IPS-18c (cell line): Measurements from ENCODE around the gene QRICH2.
"Not testable (repeated sequence)": the region's sequence is repeated elsewhere in the genome, so short reads cannot be mapped to it uniquely, and the experiment has no call there.

ENCODE experiments used
- H3K4me3 ChIP-seq: 2 replicates; pipeline ENCODE4 v1.7.0; 2013; ENCODE audit warnings: low read depth, mild to moderate bottlenecking, low read length, moderate library complexity; ENCODE audit not compliant: insufficient read depth
- H3K9me3 ChIP-seq: one replicate; pipeline ENCODE4 v1.6.1; 2013; ENCODE audit warnings: mild to moderate bottlenecking, low read length, moderate library complexity; ENCODE audit not compliant: control insufficient read depth, insufficient read depth

The QRICH2 gene

DNA sequence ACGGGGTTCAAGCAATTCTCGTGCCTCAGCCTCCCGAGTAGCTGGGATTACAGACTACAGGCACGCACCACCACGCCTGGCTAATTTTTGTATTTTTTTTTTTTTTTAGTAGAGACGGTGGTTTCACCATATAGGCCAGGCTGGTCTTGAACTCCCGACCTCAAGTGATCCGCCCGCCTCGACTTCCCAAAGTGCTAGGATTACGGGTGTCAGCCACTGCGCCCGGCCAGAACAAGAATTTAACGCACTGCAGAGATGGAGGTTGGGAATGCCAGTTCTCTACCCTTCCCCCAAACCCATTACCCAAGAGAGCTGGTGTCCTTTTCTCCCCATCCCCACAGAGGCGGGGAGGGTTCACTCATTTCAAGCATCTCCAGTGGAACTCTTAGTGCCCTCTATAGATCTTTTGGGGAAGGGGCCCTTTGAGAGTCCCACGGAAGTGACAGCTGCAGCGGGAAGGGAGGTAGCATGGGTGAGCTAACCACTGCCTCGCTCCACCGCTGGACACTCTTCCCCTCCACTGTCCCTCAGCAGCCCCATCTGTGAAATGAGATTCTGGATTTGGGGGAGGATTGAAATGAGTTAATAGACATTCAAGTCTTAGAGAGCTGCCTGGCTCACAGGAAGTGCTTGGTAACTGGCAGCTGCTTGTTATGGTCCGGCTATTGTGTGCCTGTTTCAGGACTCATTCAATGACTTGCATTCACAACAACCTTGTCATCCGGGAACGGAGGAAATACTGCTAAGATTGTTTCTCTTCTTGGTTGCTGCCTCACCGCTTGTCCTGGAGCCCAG lies 46.5 kb downstream of the QRICH2 start:
- H3K9me3 ChIP-seq: no peaks in the 10 kb centered on the region
- H3K4me3 ChIP-seq: no peak overlapping the region

DNA sequence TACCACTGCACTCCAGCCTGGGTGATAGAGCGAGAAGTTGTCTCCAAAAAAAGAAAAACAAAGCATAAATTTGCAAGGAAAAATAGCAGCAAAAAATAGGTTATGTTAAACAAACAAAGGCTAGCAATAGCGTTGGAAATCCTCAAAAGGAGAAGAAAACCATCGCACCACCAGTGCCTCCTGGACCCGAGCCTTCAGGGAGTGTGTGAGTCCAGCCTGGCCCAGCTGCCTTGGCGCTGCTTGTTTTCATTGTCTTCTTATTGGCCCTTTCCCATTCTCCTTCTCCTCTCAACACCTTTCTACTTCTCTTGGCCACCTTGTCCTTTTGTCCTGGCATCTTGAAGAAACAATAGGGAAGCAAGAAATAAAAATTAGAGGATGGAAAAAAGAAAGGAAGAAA lies 47.4 kb downstream of the QRICH2 start:
- Histone ChIP-seq H3K9me3 (no peaks in the 10 kb centered on the region), H3K4me3 (no peak overlapping the region)

DNA sequence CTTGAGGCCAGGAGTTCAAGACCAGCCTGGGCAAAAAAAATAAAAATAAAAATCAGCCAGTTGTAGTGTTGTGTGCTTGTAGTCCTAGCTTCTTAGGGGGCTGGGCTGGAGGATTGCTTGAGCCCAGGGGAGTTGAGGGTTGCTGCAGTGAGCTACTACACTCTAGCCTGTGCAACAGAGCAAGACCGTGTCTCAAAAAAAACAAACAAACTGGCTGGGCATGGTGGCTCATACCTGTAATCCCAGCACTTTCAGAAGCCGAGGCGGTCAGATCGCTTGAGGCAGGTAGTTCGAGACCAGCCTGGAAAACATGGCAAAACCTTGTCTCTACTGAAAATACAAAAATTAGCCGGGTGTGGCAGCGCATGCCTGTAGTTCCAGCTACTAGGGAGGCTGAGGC lies 47.9 kb downstream of the QRICH2 start:
- no peak overlapping the region for H3K4me3 ChIP-seq
- H3K9me3 ChIP-seq: peaks cover 2% of the 10 kb centered on the region

DNA sequence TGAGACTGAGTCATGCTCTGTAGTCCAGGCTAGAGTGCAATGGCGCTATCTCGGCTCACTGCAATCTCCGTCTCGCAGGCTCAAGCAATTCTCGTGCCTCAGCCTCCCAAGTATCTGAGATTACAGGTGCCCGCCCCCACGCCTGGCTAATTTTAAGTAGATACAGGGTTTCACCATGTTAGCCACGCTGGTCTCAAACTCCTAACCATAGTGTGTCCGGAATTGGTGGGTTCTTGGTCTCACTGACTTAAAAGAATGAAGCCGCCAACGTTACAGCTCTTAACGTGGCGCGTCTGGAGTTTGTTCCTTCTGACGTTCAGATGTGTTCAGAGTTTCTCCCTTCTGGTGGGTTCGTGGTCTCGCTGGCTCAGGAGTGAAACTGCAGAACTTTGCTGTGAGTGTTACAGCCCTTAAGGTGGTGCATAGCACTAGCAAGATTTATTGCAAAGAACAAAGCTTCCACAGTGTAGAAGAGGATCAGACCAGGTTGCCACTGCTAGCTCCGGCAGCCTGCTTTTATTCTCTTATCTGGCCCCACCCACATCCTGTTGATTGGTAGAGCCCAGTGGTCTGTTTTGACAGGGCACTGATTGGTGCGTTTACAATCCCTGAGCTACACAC lies 51.5 kb downstream of the QRICH2 start:
- not testable (repeated sequence) for H3K9me3 ChIP-seq, H3K4me3 ChIP-seq

DNA sequence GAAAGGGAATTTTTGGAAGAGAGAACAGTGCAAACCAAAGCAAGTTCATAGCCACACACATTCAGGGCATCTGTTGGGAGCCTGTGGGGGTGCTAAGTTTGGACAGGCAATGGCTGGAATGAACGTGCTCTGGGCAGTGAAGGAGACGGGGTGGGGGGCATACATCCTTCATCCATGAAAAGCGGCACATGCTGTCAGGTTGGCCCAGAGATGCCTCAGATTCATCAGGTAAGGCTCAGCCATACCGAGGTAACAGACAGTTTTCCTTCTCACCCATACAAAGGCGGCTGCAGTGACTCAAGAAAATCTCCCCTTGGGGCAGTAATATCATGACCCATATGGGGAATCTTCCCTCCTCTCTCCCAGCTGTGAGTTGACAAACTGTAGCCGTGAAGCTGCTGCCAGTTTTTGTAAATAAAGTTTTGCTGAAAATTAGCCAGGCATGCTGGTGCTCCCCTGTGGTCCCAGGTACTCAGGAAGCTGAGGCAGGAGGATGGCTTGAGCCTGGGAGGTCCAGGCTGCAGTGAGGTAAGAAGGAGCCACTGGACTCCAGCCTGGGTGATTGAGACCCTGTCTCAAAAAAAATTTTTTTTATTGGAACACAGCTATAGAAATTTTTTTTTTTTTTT lies 52.2 kb downstream of the QRICH2 start:
- peaks cover 2% of the 10 kb centered on the region for H3K9me3 ChIP-seq
- no peak overlapping the region for H3K4me3 ChIP-seq

DNA sequence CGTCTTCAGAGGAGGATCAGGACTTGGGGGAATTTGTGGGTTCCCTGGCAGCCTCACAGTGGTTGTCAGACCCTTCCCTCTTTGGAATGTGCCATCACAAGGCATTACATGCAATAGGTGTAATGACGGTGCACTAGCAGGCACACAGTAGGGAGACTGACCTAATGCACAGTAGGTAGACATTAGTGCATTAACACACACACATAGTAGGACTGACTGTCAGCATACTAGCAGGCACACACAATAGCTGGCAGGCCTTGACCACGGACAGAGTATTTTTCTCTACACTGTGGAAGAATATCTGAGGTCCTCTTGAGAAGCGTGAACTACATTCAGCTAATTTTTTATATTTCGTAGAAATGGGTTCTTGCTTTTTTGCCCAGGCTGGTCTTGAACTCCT lies 53.8 kb downstream of the QRICH2 start:
- Histone ChIP-seq H3K4me3 (no peak overlapping the region), H3K9me3 (peaks cover 2% of the 10 kb centered on the region)

DNA sequence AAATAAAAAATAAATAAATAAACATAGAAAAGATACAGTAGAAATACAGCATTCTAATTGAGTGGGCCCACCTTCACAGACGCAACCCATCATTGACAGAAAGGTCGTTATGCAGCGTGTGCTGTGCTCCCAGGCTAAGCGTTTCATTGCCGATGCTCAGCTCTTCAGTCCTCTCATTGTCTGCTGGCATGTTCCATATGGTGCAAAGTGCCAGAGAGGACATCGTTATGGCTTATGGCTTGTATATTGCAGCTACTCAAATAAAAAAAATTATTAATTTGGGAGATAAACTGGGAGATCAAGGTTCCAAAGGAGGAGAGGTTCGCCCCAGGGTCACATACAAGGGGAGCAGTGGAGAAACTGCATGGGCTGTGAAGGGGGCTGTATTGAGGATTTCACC lies 54.2 kb downstream of the QRICH2 start:
- Histone ChIP-seq H3K9me3 (peaks cover 2% of the 10 kb centered on the region), H3K4me3 (no peak overlapping the region)

DNA sequence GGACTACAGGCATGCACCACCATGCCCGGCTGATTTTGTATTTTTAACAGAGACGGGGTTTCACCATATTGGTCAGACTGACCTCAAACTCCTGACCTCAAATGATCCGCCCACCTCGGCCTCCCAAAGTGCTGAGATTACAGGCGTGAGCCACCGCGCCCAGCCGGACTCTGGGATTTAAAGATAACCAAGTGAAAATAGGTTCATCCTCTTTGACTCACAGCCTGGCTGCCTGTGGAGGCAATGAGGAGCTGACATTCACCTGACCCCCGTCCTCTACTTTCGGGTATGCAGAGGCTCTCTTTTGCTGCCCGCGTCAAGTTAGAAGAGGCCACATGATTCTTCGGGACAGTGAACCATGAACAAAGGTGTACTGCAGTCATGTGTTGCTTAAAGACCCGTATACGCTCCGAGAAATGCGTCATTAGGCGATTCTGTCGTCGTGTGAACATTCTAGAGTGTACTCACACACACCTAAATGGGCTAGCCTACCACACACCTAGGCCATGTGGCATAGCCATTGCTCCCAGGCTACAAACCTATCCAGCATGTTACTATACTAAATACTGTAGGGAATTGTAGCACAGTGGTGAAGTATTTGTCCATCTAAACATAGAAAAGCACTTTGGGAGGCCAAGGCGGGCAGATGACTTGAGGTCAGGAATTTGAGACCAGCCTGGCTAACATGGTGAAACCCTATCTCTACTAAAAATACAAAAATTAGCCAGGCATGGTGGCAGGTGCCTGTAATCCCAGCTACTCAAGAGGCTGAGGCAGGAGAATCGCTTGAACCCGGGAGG lies 54.9 kb downstream of the QRICH2 start:
- H3K9me3 ChIP-seq, H3K4me3 ChIP-seq: not testable (repeated sequence)

DNA sequence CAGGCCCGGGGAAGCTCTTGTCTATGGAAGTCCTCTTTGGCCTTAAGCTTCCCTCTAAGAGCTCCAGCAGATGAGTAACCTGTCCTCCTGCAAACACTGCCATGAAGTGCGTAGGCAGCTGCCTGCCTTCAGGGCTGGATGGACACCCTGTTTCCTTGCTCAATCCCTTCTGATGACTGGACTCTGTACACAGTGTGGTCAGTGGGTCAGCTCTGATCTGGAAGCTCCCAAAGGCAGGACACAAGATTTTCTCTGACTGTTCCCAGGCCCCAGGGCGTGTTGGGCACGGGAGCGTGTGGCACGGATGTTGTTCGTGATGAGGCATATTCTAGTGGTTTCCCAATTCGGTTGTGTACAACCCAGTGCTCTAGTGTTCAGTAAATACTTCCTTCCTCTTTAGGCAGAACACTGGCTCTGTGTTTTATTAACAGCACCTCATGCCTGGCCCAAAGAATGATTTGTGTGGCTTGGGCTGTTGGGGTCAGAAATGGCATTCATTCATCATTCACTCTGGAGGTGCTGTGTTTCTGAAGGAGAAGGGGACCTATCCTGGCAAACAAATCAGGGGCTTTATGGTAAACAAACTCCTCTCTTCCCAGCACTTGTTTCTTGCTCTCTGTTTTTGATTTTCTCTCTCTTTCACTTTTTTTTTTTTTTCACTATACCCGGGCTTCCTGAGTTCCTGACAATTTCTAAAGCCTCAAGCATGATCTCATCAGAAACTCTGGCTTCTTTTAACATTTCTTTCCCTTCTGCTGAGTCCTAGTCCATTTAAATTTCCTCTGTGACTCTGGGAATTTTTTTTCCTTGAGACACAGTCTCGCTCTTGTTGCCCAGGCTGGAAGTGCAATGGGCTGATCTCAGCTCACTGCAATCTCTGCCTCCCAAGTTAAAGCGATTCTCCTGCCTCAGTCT lies 55.8 kb downstream of the QRICH2 start:
- Histone ChIP-seq H3K9me3 (peaks cover 2% of the 10 kb centered on the region), H3K4me3 (no peak overlapping the region)

DNA sequence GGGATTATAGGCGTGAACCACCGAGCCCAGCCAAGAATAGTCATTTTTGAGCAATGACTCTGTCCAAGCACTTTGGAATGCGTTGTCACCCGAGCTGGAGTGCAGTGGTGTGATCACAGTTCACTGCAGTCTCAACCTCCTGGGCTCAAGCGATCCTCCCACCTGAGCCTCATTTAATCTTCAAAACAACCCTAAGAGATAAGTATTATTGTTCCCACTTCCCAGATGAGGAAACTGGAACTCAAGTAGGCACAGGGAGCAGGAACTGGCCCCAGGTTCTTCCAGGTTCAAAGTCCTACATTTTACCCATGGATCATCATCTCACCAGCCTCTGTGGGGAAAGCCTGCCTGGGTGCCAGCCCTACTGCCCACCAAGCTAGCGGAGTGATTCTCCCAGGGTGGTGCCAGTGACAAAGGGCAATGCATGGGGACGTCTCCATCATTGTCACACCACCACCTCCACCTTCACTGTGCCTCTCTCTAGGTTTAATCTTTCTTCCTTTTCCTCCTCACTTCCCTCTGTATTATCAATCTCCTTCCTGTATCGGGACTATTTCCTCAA lies 56.5 kb downstream of the QRICH2 start:
- H3K4me3 ChIP-seq: no peak overlapping the region
- peaks cover 2% of the 10 kb centered on the region for H3K9me3 ChIP-seq

DNA sequence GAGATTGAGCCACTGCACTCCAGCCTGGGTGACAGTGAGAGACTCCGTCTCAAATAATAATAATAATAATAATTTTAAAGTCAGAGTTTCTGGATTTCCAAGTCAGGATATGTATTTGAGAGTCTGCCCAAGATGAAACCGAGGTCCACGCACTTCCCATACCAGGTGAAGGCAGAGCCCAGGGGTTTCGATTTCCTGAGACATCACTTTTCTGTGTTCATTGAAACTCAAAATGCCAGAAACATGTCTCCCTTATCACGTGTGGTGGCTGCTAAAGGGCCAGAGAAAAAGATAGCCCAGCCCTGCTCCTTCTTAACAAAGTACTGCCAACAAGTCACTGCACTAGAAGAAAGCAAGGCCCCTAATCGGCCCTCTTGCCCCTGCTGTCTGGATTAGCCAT lies 57.9 kb downstream of the QRICH2 start:
- Histone ChIP-seq H3K9me3 (no peaks in the 10 kb centered on the region), H3K4me3 (no peak overlapping the region)

DNA sequence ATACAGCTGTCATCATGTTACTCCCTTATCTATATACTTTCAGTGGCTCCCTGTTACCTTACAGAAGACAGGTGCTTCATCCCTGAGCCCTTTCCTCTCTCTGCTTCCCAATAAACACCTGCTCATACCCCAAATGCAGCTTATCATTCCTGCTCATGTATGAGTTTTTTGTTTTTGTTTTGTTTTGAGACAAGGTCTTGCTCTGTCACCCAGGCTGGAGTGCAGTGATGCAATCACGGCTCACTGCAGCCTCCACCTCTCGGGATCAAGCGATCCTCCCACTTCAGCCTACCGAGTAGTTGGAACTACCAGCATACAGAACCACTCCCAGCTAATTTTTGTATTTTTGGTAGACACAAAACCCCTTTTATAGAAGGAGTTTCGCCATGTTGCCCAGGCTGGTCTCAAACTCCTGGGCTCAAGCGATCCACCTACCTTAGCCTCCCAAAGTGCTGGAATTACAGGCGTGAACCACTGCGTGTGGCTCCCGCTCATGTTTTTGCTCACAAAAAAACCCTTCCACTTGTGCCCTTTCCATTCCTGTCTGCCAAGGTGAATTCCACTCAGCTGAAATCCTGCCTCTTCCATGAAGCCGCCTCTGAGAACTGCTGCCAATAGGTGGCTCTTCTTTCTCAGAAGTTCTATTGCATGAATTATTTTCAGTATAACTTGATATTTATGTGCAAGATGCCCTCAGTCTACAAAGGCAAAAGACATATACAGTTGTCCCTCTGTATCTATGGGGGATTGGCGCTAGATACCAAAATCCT lies 59.9 kb downstream of the QRICH2 start:
- Histone ChIP-seq H3K4me3 (no peak overlapping the region), H3K9me3 (no peaks in the 10 kb centered on the region)

DNA sequence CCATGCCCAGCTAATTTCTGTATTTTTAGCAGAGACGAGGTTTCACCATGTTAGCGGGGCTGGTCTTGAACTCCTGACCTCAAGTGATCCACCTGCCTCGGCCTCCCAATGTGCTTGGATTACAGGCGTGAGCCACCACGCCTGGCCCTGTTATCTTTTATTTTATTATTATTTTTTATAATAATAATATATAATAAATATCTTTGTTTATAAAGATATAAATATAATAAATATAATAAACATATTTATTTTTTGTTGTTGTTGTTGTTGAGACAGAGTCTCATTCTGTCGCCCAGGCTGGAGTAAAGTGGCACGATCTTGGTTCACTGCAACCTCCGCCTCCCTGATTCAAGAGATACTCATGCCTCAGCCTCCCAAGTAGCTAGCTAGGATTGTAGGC lies 60.8 kb downstream of the QRICH2 start:
- Histone ChIP-seq H3K9me3 (no peaks in the 10 kb centered on the region), H3K4me3 (no peak overlapping the region)

DNA sequence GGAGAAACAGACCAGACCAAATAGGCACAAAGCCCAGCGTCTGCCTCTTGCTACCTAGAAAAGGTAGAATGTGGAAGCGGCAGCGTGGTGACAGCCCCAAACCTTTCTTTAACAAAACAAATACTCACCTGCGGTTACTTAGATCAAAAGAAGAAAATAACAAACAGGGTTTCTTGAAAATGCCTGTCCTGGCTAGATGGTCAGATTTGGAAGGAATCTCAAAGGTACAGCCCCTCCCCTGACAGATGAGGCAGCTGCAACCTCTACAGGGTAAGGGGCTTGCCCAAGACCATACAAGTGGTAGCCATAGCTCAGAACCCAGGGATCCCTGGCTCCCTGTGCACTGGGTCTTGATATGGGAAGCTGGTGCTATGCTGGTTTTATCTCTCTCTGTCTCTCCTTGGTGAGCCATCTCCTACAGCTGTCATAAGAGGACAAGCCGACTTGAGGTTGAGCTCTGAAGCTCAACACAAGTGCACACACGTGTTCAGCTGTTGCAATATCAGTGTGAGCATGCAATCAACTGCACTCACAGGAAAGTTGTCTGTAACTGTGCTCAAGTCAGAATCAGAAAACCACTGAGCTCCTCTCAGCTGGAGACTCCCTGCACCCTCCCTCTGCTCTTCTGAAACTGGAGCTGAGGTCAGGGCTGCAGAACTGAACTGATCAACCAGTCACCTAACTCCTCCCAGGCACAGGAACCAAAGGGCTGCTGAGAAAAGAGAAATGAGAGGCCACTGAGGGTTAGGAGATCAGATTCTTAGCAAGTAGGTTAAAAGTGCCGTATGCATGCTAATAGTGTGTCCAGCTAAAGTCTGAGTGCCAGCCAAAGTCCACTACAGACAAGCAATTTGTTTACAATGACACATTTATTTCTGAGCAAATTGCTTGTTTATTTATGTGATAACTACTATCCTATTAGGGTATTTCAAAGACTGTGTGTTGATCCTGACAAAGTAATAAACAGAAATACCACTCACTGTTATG lies 61.7 kb downstream of the QRICH2 start:
- Histone ChIP-seq H3K9me3 (no peaks in the 10 kb centered on the region), H3K4me3 (no peak overlapping the region)

DNA sequence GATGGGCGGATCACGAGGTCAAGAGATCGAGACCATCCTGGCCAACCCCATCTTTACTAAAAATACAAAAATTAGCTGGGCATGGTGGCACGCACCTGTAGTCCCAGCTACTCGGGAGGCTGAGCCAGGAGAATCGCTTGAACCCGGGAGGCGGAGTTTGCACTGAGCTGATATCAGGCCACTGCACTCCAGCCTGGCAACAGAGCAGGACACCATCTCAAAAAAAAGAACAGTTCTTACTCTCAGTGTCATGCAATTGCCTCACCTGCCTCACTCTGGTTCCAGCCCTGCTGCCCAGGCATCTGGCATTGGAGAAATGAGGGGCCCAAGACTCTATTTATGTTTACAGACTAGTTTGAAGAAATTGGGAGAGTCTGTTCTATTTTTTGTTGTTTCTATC lies 63.4 kb downstream of the QRICH2 start:
- H3K9me3 ChIP-seq, H3K4me3 ChIP-seq: not testable (repeated sequence)
